Measurements from ENCODE around the gene ETNK1.

- TF ChIP-seq YY1 (IDR thresholded peaks at IDR 0.05; ENCODE audit: low read depth) (no peak), EZH2phosphoT487 (IDR thresholded peaks at IDR 0.05; ENCODE audit: borderline replicate concordance, low read depth) (no peak), REST (IDR thresholded peaks at IDR 0.05; ENCODE audit: low read depth, low read length) (no peak), POLR2AphosphoS5 (IDR thresholded peaks at IDR 0.05; ENCODE audit: low read depth, low read length) (no peak), RFX5 (IDR thresholded peaks at IDR 0.05; ENCODE audit: low read length) (no peak)
- TF ChIP-seq, protein P1, sequence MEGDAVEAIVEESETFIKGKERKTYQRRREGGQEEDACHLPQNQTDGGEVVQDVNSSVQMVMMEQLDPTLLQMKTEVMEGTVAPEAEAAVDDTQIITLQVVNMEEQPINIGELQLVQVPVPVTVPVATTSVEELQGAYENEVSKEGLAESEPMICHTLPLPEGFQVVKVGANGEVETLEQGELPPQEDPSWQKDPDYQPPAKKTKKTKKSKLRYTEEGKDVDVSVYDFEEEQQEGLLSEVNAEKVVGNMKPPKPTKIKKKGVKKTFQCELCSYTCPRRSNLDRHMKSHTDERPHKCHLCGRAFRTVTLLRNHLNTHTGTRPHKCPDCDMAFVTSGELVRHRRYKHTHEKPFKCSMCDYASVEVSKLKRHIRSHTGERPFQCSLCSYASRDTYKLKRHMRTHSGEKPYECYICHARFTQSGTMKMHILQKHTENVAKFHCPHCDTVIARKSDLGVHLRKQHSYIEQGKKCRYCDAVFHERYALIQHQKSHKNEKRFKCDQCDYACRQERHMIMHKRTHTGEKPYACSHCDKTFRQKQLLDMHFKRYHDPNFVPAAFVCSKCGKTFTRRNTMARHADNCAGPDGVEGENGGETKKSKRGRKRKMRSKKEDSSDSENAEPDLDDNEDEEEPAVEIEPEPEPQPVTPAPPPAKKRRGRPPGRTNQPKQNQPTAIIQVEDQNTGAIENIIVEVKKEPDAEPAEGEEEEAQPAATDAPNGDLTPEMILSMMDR (IDR thresholded peaks at IDR 0.05), result no peak
Observed at GRCh38 chr12:22610131-22610530, 14.8 kb upstream of the ETNK1 start.

All from SK-N-SH (cell line).